Measurements from ENCODE around the gene OGFOD1. TPM values are rescaled to one million over a fixed set of nuclear protein-coding genes. Genes with fewer than 3 reads are reported as not detected.

Gene OGFOD1
- total and polyA plus RNA-seq, 10 of the 15 experiments (the other 5 are each of a cell fraction or from before 2014, with no cell fraction given), result 31.4 to 119 (median 51.6) TPM

- TF ChIP-seq E4F1 (IDR thresholded peaks at IDR 0.05; ENCODE audit: borderline replicate concordance, partially characterized antibody), result peak; percentile 51
- no peak for TF ChIP-seq SREBF1 (IDR thresholded peaks at IDR 0.05; ENCODE audit: low read length)
- TF ChIP-seq CHD2 (IDR thresholded peaks at IDR 0.05; ENCODE audit: borderline replicate concordance, low read depth, low read length), result peak; percentile 95
- TF ChIP-seq IKZF1 (conservative IDR thresholded peaks at IDR 0.05), result peak; percentile 82
- no peak for TF ChIP-seq ZBED1 (IDR thresholded peaks at IDR 0.05; ENCODE audit: borderline replicate concordance)
- no peak for TF ChIP-seq ZNF622 (IDR thresholded peaks at IDR 0.05)
- TF ChIP-seq ZNF687 (IDR thresholded peaks at IDR 0.05), result no peak
- peak; percentile 76 for TF ChIP-seq NKRF (conservative IDR thresholded peaks at IDR 0.05)
- no peak for TF ChIP-seq SMC3 (IDR thresholded peaks at IDR 0.05; ENCODE audit: borderline replicate concordance, low read length)
- peak; percentile 95 for TF ChIP-seq NR2C1 (IDR thresholded peaks at IDR 0.05)
- peak; percentile 76; the same call in 1 of the 2 replicates for TF ChIP-seq POLR2AphosphoS2 (IDR thresholded peaks at IDR 0.05; ENCODE audit: low read depth, low read length)
- TF ChIP-seq KDM1A (IDR thresholded peaks at IDR 0.05; ENCODE audit: borderline replicate concordance), result no peak
- no peak for TF ChIP-seq PRDM15 (CRISPR knock-in tag; IDR thresholded peaks at IDR 0.05)
- no peak for TF ChIP-seq EZH2 (IDR thresholded peaks at IDR 0.05; ENCODE audit: borderline replicate concordance, control insufficient read depth, low read depth, low read length)
- 0 out of 2 replicates have a peak, but pooled peaks have one; percentile 36 for TF ChIP-seq RFX5 (IDR thresholded peaks at IDR 0.05; ENCODE audit: low read depth, low read length)
These were observed at the start of gene OGFOD1, which contains the start of gene NUDT21 (continued) for GRCh38 chr16:56450986-56451752.

All from GM12878 (cell line).